Astrocyte (in vitro differentiated cells and primary cell): ENCODE data around the gene CLCN7.

Experiments
- CTCF ChIP-seq: IDR thresholded peaks from 2 replicates; pipeline ENCODE4 v1.5.1; 2011; ENCODE audit warnings: low read depth, mild to moderate bottlenecking, inconsistent platforms, low read length, moderate library complexity; ENCODE audit not compliant: insufficient read depth
- EZH2 ChIP-seq: IDR thresholded peaks from 2 replicates; pipeline ENCODE4 v1.6.1; 2012; ENCODE audit warnings: mild to moderate bottlenecking, low read length, inconsistent platforms; ENCODE audit not compliant: insufficient read depth

GRCh38 chr16:1427473-1428461 lies 47.1 kb downstream of the CLCN7 start:
- TF ChIP-seq CTCF: no peak
- no peak for TF ChIP-seq EZH2
